ENCODE measurements around the gene CXCL14. TPM values are rescaled to one million over a fixed set of nuclear protein-coding genes. Genes with fewer than 3 reads are reported as not detected.

The CXCL14 gene
- total RNA-seq, 1 experiment from 2014 or later: not detected

DNA sequence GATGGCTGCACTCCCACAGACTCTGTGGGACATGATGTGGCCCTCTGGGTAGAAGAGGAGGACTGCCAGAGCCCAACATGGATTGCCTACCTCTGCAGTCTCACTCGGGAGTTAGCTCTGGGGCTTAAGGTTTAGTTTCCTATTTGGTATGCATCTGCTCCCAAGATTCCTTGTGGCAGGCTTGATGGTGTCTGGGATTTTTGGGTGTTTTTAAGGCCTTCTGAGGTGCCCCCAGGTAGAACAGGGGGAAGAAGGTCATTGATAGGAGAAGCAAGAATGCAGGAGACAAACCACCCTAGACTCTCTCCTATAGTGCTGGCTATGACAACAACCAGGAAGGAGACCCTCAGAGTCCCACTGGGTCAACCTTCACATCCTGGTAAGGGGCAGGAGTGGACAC is 46.7 kb upstream of the CXCL14 start:
- DNase-seq: no peak
- peaks cover 10% of the 10 kb centered on the region for H3K27me3 Mint-ChIP-seq (ENCODE audit: insufficient read depth, unreplicated experiment)
- TF ChIP-seq, protein P1, sequence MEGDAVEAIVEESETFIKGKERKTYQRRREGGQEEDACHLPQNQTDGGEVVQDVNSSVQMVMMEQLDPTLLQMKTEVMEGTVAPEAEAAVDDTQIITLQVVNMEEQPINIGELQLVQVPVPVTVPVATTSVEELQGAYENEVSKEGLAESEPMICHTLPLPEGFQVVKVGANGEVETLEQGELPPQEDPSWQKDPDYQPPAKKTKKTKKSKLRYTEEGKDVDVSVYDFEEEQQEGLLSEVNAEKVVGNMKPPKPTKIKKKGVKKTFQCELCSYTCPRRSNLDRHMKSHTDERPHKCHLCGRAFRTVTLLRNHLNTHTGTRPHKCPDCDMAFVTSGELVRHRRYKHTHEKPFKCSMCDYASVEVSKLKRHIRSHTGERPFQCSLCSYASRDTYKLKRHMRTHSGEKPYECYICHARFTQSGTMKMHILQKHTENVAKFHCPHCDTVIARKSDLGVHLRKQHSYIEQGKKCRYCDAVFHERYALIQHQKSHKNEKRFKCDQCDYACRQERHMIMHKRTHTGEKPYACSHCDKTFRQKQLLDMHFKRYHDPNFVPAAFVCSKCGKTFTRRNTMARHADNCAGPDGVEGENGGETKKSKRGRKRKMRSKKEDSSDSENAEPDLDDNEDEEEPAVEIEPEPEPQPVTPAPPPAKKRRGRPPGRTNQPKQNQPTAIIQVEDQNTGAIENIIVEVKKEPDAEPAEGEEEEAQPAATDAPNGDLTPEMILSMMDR (IDR thresholded peaks at IDR 0.05; ENCODE audit: insufficient read depth in 1 of 2, low read depth in 1 of 2, low read length in 1 of 2, severe bottlenecking in 1 of 2, unreplicated experiment in 1 of 2): no peak
- Histone ChIP-seq H3K36me3 (ENCODE audit: control insufficient read depth, insufficient read depth, low read length) (no peaks in the 10 kb centered on the region), H3K4me1 (peaks cover 13% of the 10 kb centered on the region), H3K27me3 (replicated peaks; ENCODE audit: control insufficient read depth, insufficient read depth, low read length) (no peaks in the 10 kb centered on the region), H3K4me3 (ENCODE audit: low read depth, low read length) (no peak overlapping the region), H3K9me3 (no peaks in the 10 kb centered on the region)
- H3K9me3 Mint-ChIP-seq (ENCODE audit: unreplicated experiment): no peaks in the 10 kb centered on the region
- no peaks in the 10 kb centered on the region for H3K4me1 Mint-ChIP-seq (ENCODE audit: low read depth, unreplicated experiment)
- H3K36me3 Mint-ChIP-seq (ENCODE audit: insufficient read depth, unreplicated experiment): peaks cover 7% of the 10 kb centered on the region
- ChIA-PET POLR2A (no interaction called here), CTCF (no interaction called here)
- intact Hi-C loops (cut with micrococcal nuclease; ENCODE audit: unreplicated experiment): no loop called here
- H3K4me3 Mint-ChIP-seq (ENCODE audit: unreplicated experiment): no peak overlapping the region
- no peak overlapping the region for H3K27ac Mint-ChIP-seq (ENCODE audit: unreplicated experiment)
- BruUV-seq (replicated peaks): no TSS peak

DNA sequence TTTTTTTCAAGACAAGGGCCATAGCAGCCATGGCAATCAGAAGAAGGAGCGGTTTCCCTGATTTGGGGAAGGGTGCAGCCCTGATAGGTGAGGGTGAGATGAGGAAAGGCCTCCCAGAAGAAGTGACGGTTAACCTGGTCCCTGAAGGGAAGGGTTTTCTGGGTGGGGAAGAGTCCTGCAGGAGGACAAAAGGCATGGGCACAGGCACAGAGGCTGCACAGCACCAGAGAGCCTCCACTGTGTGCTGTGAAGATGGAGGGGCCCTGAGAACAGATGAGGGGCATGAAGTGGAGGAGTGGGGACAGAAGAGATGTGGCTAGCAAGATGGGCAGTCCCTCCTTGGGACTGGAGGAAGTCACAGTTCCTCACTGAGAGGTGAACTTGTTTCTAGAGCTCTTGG is 46.3 kb upstream of the CXCL14 start:
- Mint-ChIP-seq H3K9me3 (ENCODE audit: unreplicated experiment) (no peaks in the 10 kb centered on the region), H3K4me1 (ENCODE audit: low read depth, unreplicated experiment) (no peaks in the 10 kb centered on the region), H3K27me3 (ENCODE audit: insufficient read depth, unreplicated experiment) (peaks cover 10% of the 10 kb centered on the region), H3K27ac (ENCODE audit: unreplicated experiment) (no peak overlapping the region), H3K4me3 (ENCODE audit: unreplicated experiment) (no peak overlapping the region), H3K36me3 (ENCODE audit: insufficient read depth, unreplicated experiment) (peaks cover 7% of the 10 kb centered on the region)
- Histone ChIP-seq H3K4me1 (peaks cover 13% of the 10 kb centered on the region), H3K36me3 (ENCODE audit: control insufficient read depth, insufficient read depth, low read length) (no peaks in the 10 kb centered on the region), H3K9me3 (no peaks in the 10 kb centered on the region), H3K4me3 (ENCODE audit: low read depth, low read length) (no peak overlapping the region), H3K27me3 (replicated peaks; ENCODE audit: control insufficient read depth, insufficient read depth, low read length) (no peaks in the 10 kb centered on the region)
- POLR2A ChIA-PET: no interaction called here
- TF ChIP-seq, protein P1 (IDR thresholded peaks at IDR 0.05; ENCODE audit: insufficient read depth in 1 of 2, low read depth in 1 of 2, low read length in 1 of 2, severe bottlenecking in 1 of 2, unreplicated experiment in 1 of 2): no peak
- DNase-seq: no peak
- CTCF ChIA-PET: no interaction called here
- intact Hi-C loops (cut with micrococcal nuclease; ENCODE audit: unreplicated experiment): no loop called here
- BruUV-seq (replicated peaks): no TSS peak

DNA sequence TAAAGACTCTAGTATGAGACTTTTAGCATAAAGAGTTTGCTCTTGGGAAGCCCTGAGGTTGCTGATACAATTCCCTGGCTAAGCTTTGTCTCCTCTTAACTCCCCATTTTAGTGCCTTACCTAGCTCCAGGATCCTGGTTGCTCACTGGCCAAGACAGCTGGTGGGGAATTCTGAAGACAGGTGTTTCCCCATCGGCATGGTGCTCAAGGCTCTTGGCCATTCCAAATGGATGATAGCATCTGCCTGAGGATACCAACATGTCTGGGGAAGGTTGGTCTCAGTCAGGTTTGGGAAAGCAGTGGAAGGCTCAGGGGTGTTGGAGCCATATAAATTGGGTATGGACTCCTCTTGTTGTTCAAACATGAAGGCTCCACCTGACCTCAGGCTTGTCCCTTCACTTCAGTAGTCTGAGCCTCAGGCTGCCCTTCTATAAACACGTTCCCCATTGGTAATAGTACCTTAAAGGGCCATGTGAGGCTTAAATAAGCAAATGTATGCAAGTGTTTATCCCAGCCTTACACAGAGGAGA is 44.5 kb upstream of the CXCL14 start:
- H3K4me3 Mint-ChIP-seq (ENCODE audit: unreplicated experiment): no peak overlapping the region

More for the DNA sequence above, 44.5 kb upstream of the CXCL14 start:
- Mint-ChIP-seq H3K27me3 (ENCODE audit: insufficient read depth, unreplicated experiment) (peaks cover 10% of the 10 kb centered on the region), H3K4me1 (ENCODE audit: low read depth, unreplicated experiment) (no peaks in the 10 kb centered on the region), H3K9me3 (ENCODE audit: unreplicated experiment) (peaks cover 16% of the 10 kb centered on the region), H3K27ac (ENCODE audit: unreplicated experiment) (no peak overlapping the region), H3K36me3 (ENCODE audit: insufficient read depth, unreplicated experiment) (no peaks in the 10 kb centered on the region)
- POLR2A ChIA-PET: no interaction called here
- H3K9me3 ChIP-seq: peaks cover 17% of the 10 kb centered on the region
- H3K4me1 ChIP-seq: peaks cover 4% of the 10 kb centered on the region; the same call in 1 of the 2 replicates
- no peak for DNase-seq
- intact Hi-C loops (cut with micrococcal nuclease; ENCODE audit: unreplicated experiment): no loop called here
- TF ChIP-seq, protein P1 (IDR thresholded peaks at IDR 0.05; ENCODE audit: insufficient read depth in 1 of 2, low read depth in 1 of 2, low read length in 1 of 2, severe bottlenecking in 1 of 2, unreplicated experiment in 1 of 2): no peak
- no peaks in the 10 kb centered on the region for H3K36me3 ChIP-seq (ENCODE audit: control insufficient read depth, insufficient read depth, low read length)
- no peak overlapping the region for H3K4me3 ChIP-seq (ENCODE audit: low read depth, low read length)
- CTCF ChIA-PET: no interaction called here
- no TSS peak for BruUV-seq (replicated peaks)
- no peaks in the 10 kb centered on the region for H3K27me3 ChIP-seq (replicated peaks; ENCODE audit: control insufficient read depth, insufficient read depth, low read length)
